ENCODE measurements around the gene ZNHIT2. TPM values are rescaled to one million over a fixed set of nuclear protein-coding genes. Genes with fewer than 3 reads are reported as not detected.

Gene ZNHIT2
- total RNA-seq, 1 donor from 2014 or later, result 21.3 TPM

DNA sequence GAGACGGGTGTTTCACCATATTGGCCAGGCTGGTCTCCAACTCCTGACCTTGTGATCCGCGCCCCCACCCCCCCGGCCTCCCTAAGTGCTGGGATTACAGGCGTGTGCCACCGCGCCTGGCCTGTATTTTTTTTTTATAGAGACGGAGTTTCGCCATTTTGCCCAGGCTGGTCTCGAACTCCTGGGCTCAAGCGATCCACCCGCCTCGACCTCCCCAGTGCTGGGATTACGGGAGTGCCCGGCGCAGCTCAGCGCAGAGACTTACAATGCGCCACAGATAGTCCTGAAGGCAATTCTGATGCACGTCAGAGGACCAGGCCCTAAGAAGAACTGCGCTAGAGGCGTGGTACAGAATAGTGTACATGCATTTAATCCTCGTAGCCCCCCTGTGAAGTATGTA is 22.1 kb downstream of the ZNHIT2 start:
- no peak for TF ChIP-seq CTCF (IDR thresholded peaks at IDR 0.05; ENCODE audit: insufficient read depth, low read length, poor library complexity, severe bottlenecking)
- DNase-seq (ENCODE audit: low read depth), result no peak
- H3K4me3 ChIP-seq (ENCODE audit: low read depth, low read length), result peak overlapping the region; percentile 67
- H3K27me3 ChIP-seq (ENCODE audit: control insufficient read depth, insufficient read depth, low read length), result no peaks in the 10 kb centered on the region
- no peaks in the 10 kb centered on the region for H3K36me3 ChIP-seq (ENCODE audit: control insufficient read depth, insufficient read depth, low read length)

DNA sequence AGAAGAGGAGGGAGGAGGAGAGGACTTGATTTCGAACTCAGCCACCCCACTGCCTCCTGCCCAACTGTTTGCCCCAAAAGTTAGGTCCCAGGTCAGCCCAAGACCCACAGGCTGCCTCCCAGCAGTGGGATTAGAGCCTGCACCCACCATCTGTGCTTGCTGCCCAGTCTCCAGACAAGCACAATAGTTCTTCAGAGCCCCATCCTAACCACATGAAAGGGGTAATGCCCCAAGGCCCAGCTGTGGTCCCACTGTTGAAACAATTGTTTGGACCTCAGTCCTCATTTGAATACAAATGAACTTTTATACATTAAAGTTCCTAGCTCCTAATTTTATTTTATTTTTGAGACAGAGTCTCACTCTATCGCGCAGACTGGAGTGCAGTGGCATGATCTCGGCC is 26.9 kb downstream of the ZNHIT2 start:
- no peaks in the 10 kb centered on the region for H3K27me3 ChIP-seq (ENCODE audit: control insufficient read depth, insufficient read depth, low read length)
- no peak for TF ChIP-seq CTCF (IDR thresholded peaks at IDR 0.05; ENCODE audit: insufficient read depth, low read length, poor library complexity, severe bottlenecking)
- H3K4me3 ChIP-seq (ENCODE audit: low read depth, low read length), result no peak overlapping the region
- no peak for DNase-seq (ENCODE audit: low read depth)
- H3K36me3 ChIP-seq (ENCODE audit: control insufficient read depth, insufficient read depth, low read length), result no peaks in the 10 kb centered on the region

GRCh38 chr11:65089621-65090020 is 27.9 kb downstream of the ZNHIT2 start:
- H3K36me3 ChIP-seq (ENCODE audit: control insufficient read depth, insufficient read depth, low read length), result no peaks in the 10 kb centered on the region
- no peaks in the 10 kb centered on the region for H3K27me3 ChIP-seq (ENCODE audit: control insufficient read depth, insufficient read depth, low read length)
- TF ChIP-seq CTCF (IDR thresholded peaks at IDR 0.05; ENCODE audit: insufficient read depth, low read length, poor library complexity, severe bottlenecking), result no peak
- no peak for DNase-seq (ENCODE audit: low read depth)
- H3K4me3 ChIP-seq (ENCODE audit: low read depth, low read length), result no peak overlapping the region

DNA sequence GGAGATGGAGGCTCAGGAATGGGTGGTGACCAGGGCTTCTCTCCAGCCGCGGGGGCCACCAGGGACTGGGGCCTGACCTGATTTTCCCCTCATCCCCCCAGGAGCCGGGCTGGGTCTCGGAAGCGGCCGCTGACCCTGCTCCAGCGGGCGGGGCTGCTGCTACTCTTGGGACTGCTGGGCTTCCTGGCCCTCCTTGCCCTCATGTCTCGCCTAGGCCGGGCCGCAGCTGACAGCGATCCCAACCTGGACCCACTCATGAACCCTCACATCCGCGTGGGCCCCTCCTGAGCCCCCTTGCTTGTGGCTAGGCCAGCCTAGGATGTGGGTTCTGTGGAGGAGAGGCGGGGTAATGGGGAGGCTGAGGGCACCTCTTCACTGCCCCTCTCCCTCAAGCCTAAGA is 29.7 kb downstream of the ZNHIT2 start:
- DNase-seq (ENCODE audit: low read depth), result no peak

DNA sequence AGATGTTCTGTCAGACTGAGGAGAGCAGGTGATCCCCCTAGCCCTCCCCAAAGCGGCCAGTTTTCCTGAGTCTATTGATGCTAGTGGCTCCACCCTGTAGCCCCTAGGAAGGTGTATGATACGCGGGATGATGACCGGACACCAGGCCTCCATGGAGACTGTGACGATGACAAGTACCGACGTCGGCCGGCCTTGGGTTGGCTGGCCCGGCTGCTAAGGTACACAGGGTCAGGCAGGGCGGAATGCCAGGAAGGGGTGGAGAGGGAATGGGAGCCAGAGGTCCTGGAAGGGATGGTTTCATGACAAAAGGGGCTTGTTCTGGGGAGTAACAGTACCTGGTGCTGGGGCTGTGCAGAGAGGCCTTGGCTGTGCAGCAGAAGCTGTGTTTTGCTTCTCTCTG is 30.3 kb downstream of the ZNHIT2 start:
- H3K4me3 ChIP-seq (ENCODE audit: low read depth, low read length), result no peak overlapping the region
- no peak for DNase-seq (ENCODE audit: low read depth)
- H3K36me3 ChIP-seq (ENCODE audit: control insufficient read depth, insufficient read depth, low read length), result no peaks in the 10 kb centered on the region
- H3K27me3 ChIP-seq (ENCODE audit: control insufficient read depth, insufficient read depth, low read length), result no peaks in the 10 kb centered on the region
- no peak for TF ChIP-seq CTCF (IDR thresholded peaks at IDR 0.05; ENCODE audit: insufficient read depth, low read length, poor library complexity, severe bottlenecking)

More for the DNA sequence above, 29.7 kb downstream of the ZNHIT2 start:
- H3K36me3 ChIP-seq (ENCODE audit: control insufficient read depth, insufficient read depth, low read length), result no peaks in the 10 kb centered on the region
- H3K4me3 ChIP-seq (ENCODE audit: low read depth, low read length), result no peak overlapping the region
- TF ChIP-seq CTCF (IDR thresholded peaks at IDR 0.05; ENCODE audit: insufficient read depth, low read length, poor library complexity, severe bottlenecking), result no peak
- H3K27me3 ChIP-seq (ENCODE audit: control insufficient read depth, insufficient read depth, low read length), result no peaks in the 10 kb centered on the region

DNA sequence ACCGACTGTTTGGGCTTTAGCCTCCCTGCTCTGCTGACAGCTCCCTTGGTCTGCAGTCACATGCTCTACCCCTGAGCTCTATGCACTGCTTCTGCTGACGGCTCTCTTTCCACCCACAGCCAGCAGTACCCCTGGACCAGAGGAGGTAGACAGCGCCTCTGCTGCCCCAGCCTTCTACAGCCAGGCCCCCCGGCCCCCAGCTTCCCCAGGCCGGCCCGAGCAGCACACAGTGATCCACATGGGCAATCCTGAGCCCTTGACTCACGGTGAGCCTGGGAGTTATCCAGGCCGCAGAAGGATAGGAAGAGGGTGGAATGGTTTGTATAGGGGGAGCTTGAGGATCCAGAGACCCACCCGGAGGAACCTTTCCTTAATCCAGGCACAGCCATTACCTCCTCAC is 30.7 kb downstream of the ZNHIT2 start:
- Histone ChIP-seq H3K27me3 (ENCODE audit: control insufficient read depth, insufficient read depth, low read length) (no peaks in the 10 kb centered on the region), H3K4me3 (ENCODE audit: low read depth, low read length) (no peak overlapping the region), H3K36me3 (ENCODE audit: control insufficient read depth, insufficient read depth, low read length) (no peaks in the 10 kb centered on the region)
- no peak for DNase-seq (ENCODE audit: low read depth)
- no peak for TF ChIP-seq CTCF (IDR thresholded peaks at IDR 0.05; ENCODE audit: insufficient read depth, low read length, poor library complexity, severe bottlenecking)
